Progenitor cell of endocrine pancreas (in vitro differentiated cells): ENCODE measurements around the gene ADAMTS9. TPM values are rescaled to one million over a fixed set of nuclear protein-coding genes. Genes with fewer than 3 reads are reported as not detected.

ENCODE experiments used
- DNase-seq: peaks from one replicate; pipeline ENCODE4 v3.0.0; 2021; ENCODE audit warnings: low spot score; ENCODE audit not compliant: unreplicated experiment
- H3K27ac Mint-ChIP-seq: 2 replicates; pipeline ENCODE4 v1.8.0; 2021; ENCODE audit warnings: mild to moderate bottlenecking, moderate library complexity, mixed read lengths
- H3K27me3 Mint-ChIP-seq: 2 replicates; pipeline ENCODE4 v1.8.0; 2021; ENCODE audit warnings: mixed read lengths
- H3K36me3 Mint-ChIP-seq: 2 replicates; pipeline ENCODE4 v1.8.0; 2022; ENCODE audit warnings: mixed read lengths; ENCODE audit not compliant: insufficient read depth
- H3K4me1 Mint-ChIP-seq: 2 replicates; pipeline ENCODE4 v1.8.0; 2021; ENCODE audit warnings: low read depth, mixed read lengths
- H3K4me3 Mint-ChIP-seq: 2 replicates; pipeline ENCODE4 v1.8.0; 2021; ENCODE audit warnings: low read depth, mild to moderate bottlenecking, moderate library complexity, mixed read lengths
- H3K9me3 Mint-ChIP-seq: 2 replicates; pipeline ENCODE4 v1.8.0; 2021; ENCODE audit warnings: low read depth, mixed read lengths
- total RNA-seq: library from RNA; stranded (reverse); gene quantifications from 2 replicates; pipeline ENCODE4 v1.2.1, GENCODE V29; 2021
- TF ChIP-seq, protein P1 (sequence below): fragments of 200-600 bp; sonication (generic); IDR thresholded peaks from one replicate; pipeline ENCODE4 v1.5.0; 2021; ENCODE audit warnings: antibody characterized with exemption, mild to moderate bottlenecking; ENCODE audit not compliant: unreplicated experiment

Gene ADAMTS9
- total RNA-seq, 1 donor from 2014 or later, result 54.2 TPM

DNA sequence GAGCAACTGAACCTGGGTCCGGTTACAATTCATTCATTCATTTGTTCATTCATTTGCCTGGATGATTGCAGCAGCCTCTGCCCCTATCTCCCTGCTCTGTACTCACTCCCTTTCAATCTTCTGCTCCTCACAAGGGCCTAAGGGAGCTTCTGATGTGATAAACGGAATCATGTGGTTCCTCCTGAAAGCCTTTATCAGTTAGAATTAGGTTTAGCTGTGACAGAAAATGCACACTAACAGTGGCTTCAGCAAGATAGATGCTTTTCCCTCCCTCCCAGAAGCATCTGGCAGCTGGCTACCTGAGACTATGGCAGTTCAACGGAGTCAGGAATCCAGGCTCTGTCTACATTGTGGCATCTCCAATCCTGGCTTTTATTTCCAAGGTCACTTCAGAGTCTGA lies 196.0 kb downstream of the ADAMTS9 start:
- no peaks in the 10 kb centered on the region for H3K27me3 Mint-ChIP-seq
- no peak overlapping the region for H3K4me3 Mint-ChIP-seq
- no peaks in the 10 kb centered on the region for H3K36me3 Mint-ChIP-seq
- H3K9me3 Mint-ChIP-seq, result no peaks in the 10 kb centered on the region
- TF ChIP-seq, protein P1, sequence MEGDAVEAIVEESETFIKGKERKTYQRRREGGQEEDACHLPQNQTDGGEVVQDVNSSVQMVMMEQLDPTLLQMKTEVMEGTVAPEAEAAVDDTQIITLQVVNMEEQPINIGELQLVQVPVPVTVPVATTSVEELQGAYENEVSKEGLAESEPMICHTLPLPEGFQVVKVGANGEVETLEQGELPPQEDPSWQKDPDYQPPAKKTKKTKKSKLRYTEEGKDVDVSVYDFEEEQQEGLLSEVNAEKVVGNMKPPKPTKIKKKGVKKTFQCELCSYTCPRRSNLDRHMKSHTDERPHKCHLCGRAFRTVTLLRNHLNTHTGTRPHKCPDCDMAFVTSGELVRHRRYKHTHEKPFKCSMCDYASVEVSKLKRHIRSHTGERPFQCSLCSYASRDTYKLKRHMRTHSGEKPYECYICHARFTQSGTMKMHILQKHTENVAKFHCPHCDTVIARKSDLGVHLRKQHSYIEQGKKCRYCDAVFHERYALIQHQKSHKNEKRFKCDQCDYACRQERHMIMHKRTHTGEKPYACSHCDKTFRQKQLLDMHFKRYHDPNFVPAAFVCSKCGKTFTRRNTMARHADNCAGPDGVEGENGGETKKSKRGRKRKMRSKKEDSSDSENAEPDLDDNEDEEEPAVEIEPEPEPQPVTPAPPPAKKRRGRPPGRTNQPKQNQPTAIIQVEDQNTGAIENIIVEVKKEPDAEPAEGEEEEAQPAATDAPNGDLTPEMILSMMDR, result no peak
- DNase-seq, result no peak
- H3K27ac Mint-ChIP-seq, result peak overlapping the region; percentile 96
- H3K4me1 Mint-ChIP-seq, result peaks cover 46% of the 10 kb centered on the region

DNA sequence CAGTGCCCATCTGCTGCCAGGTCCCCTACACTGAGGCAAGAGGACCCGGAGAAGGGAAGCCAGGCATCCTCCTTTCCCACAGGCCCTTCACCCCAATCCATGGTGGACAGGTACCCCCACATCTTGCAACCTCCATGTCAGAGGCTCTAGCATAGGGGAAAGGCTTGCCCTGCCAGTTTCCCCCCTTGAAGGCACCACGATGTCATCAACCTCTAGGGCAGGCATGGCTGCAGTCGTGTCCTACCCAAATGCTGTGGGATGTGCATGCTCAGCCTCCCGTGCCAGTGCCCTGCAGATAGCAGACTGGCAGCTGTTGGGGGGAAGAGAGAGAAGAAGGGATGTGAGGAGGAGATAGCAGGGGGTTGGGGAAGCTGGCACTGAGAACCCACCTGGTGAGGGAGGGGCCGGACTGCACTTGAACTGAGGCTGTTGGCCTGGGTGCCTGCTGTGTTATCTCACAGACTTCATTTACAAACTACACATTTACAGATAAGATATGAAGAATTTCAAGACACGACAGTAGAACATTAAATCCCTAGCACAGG lies 197.5 kb downstream of the ADAMTS9 start:
- no peak overlapping the region for H3K4me3 Mint-ChIP-seq
- no peaks in the 10 kb centered on the region for H3K27me3 Mint-ChIP-seq
- peak overlapping the region; percentile 96 for H3K27ac Mint-ChIP-seq
- no peaks in the 10 kb centered on the region for H3K36me3 Mint-ChIP-seq
- H3K9me3 Mint-ChIP-seq, result no peaks in the 10 kb centered on the region
- no peak for DNase-seq
- H3K4me1 Mint-ChIP-seq, result peaks cover 46% of the 10 kb centered on the region
- TF ChIP-seq, protein P1, result no peak

DNA sequence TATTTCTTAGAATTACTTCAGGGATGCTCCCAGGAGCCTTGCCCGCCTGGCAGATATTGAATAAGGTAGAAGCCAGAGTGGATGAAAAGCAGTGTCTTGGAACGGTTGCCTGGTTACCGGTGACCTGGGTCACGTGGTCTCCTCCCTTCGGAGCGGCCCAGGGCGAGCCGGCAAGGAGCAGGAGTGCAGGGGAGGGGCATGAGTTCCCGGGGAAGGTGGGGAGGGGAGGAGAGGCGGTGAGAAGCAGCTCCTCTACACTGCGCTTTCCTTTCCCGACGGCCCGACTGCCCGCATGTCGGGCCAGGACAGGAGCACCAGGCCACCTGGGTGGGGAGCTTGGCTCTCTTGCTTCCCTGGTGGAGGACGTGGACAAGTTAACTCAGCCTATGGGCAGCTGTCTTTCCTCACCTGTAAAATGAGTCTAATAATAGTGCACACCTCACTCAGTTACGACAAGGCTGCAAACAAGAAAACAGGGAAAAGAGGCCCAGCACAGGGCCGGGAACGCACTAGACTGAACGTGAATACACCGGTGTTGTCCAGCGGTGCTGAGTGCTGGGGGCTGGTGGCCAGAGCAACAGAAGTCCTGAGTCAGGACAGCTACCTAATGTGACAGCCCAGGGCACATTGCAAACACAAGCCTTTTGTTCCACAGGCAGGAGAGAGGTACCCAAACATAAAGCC lies 198.3 kb downstream of the ADAMTS9 start:
- peak; percentile 70 for DNase-seq
- TF ChIP-seq, protein P1, result no peak
- peaks cover 45% of the 10 kb centered on the region for H3K4me1 Mint-ChIP-seq
- H3K4me3 Mint-ChIP-seq, result peak overlapping the region; percentile 44
- H3K27me3 Mint-ChIP-seq, result no peaks in the 10 kb centered on the region
- H3K9me3 Mint-ChIP-seq, result no peaks in the 10 kb centered on the region
- no peaks in the 10 kb centered on the region for H3K36me3 Mint-ChIP-seq
- H3K27ac Mint-ChIP-seq, result peak overlapping the region; percentile 96

- Mint-ChIP-seq H3K4me3 (no peak overlapping the region), H3K4me1 (peaks cover 39% of the 10 kb centered on the region), H3K27me3 (no peaks in the 10 kb centered on the region), H3K36me3 (no peaks in the 10 kb centered on the region), H3K27ac (peak overlapping the region; percentile 70), H3K9me3 (no peaks in the 10 kb centered on the region)
- DNase-seq, result no peak
- TF ChIP-seq, protein P1, result no peak
These were observed 198.9 kb downstream of the ADAMTS9 start for GRCh38 chr3:64488939-64489338.

DNA sequence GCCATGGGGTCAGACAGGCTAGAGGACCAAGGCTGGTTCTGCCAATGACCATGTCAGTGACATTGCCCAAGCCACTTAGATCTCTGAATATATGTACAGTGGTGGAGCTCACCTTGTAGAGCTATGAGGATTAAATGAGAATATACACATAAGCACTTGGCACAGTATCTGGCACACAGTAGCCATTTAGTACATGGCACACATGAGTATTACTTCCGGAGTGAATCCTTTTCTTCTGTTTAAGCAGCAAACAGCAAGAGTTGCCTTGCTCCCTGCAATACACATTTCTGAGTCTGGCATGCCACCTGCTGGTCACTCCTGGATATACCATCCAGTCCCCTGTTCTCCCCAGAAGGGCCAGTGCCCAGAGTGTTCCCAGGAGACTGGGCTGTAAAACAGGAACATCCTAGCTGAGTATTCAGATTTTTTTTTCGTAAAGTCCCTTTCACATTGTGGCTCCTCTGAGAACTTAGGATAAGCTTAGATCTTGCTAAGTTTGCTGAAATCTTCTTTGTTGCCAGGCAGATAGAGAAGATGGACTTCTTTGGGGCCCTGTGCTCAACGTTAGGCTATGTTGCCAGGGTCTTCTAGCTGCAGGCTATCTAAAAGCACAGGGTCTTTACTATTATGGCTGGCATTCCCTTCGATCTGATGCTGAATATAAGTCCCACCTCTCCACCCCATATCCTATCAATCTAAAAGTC lies 203.4 kb downstream of the ADAMTS9 start:
- TF ChIP-seq, protein P1, result peak; percentile 95
- no peak overlapping the region for H3K27ac Mint-ChIP-seq

More for the DNA sequence above, 203.4 kb downstream of the ADAMTS9 start:
- Mint-ChIP-seq H3K4me3 (no peak overlapping the region), H3K27me3 (no peaks in the 10 kb centered on the region), H3K36me3 (no peaks in the 10 kb centered on the region), H3K9me3 (no peaks in the 10 kb centered on the region), H3K4me1 (peaks cover 12% of the 10 kb centered on the region)
- DNase-seq, result peak; percentile 78
